Mucosa of descending colon (tissue), 3 donors: Measurements from ENCODE around the gene CPNE9. TPM values are rescaled to one million over a fixed set of nuclear protein-coding genes. Genes with fewer than 3 reads are reported as not detected.

ENCODE experiments used
- ATAC-seq: fragments of 200-7000 bp; cut with Tn5 transposase; one replicate; pipeline ENCODE4 v1.9.1; 2020; ENCODE audit warnings: mild to moderate bottlenecking, moderate library complexity
- DNase-seq, 3 donors: peaks; one replicate each; pipeline ENCODE4 v3.0.0-alpha.2; 2020
- H3K36me3 ChIP-seq: fragments of 200-600 bp; one replicate; pipeline ENCODE4 v1.8.0; 2021; ENCODE audit warnings: low read depth, mild to moderate bottlenecking
- H3K4me1 ChIP-seq: fragments of 200-600 bp; one replicate; pipeline ENCODE4 v1.8.0; 2021; ENCODE audit warnings: low read depth, mild to moderate bottlenecking
- H3K4me3 ChIP-seq: fragments of 200-600 bp; one replicate; pipeline ENCODE4 v1.8.0; 2021; ENCODE audit warnings: mild to moderate bottlenecking
- H3K9me3 ChIP-seq: fragments of 200-600 bp; one replicate; pipeline ENCODE4 v1.8.0; 2021; ENCODE audit warnings: mild to moderate bottlenecking
- CTCF ChIP-seq: fragments of 200-600 bp; IDR thresholded peaks from one replicate; pipeline ENCODE4 v1.8.0; 2022; ENCODE audit warnings: antibody characterized with exemption, mild to moderate bottlenecking
- intact Hi-C, 2 donors: fragments of 100-400 bp; cut with DNase I in 1 of 2; cut with micrococcal nuclease in 1 of 2; formaldehyde crosslinking; loops; one replicate each; pipeline versions ENCODE4 v1.11.0 to v1.11.1; 2022; cut with DNase I, micrococcal nuclease
- total RNA-seq, 3 donors: library from RNA; stranded (reverse); fragmentation: NEBNext Ultra II Directional in 2 of 3; extraction: Animal tissue kit (Norgen Biotek cat#: 25700) in 2 of 3; gene quantifications; one replicate each; pipeline versions ENCODE4 v1.2.1 to v1.2.4, GENCODE V29; 2021 to 2023
- donor health status: DM: no; HTN: no; CAD: no; lungs with moderate emphysema.
- donor health status: DM: no; HTN: no; CAD: no.
- donor health status: DM: no; HTN: yes; CAD: no.

Gene CPNE9
- total RNA-seq, 3 donors from 2014 or later = 0.70 TPM; not detected in 2

- Histone ChIP-seq H3K36me3 (no peaks in the 10 kb centered on the region), H3K9me3 (no peaks in the 10 kb centered on the region), H3K4me1 (no peaks in the 10 kb centered on the region), H3K4me3 (no peak overlapping the region)
- no peak for ATAC-seq
- no peak for TF ChIP-seq CTCF
- no peak for DNase-seq
- intact Hi-C loops = no loop called here
Measured at GRCh38 chr3:9698293-9698692, 5.3 kb upstream of the CPNE9 start.

- no peaks in the 10 kb centered on the region for H3K36me3 ChIP-seq
- ATAC-seq (no peak), DNase-seq (no peak)
- H3K4me3 ChIP-seq = no peak overlapping the region
- intact Hi-C loops = no loop called here
- no peak for TF ChIP-seq CTCF
- peaks cover 11% of the 10 kb centered on the region for H3K4me1 ChIP-seq
- no peaks in the 10 kb centered on the region for H3K9me3 ChIP-seq
Measured at GRCh38 chr3:9700536-9700935, 3.1 kb upstream of the CPNE9 start.

- intact Hi-C loops = no loop called here
- Histone ChIP-seq H3K9me3 (no peaks in the 10 kb centered on the region), H3K36me3 (no peaks in the 10 kb centered on the region), H3K4me1 (peaks cover 11% of the 10 kb centered on the region), H3K4me3 (no peak overlapping the region)
- TF ChIP-seq CTCF = no peak
- ATAC-seq = no peak
- no peak for DNase-seq
Measured at GRCh38 chr3:9701006-9701405, 2.6 kb upstream of the CPNE9 start.

- TF ChIP-seq CTCF = no peak
- intact Hi-C loops = no loop called here
- Histone ChIP-seq H3K9me3 (no peaks in the 10 kb centered on the region), H3K4me3 (no peak overlapping the region), H3K36me3 (no peaks in the 10 kb centered on the region), H3K4me1 (peaks cover 11% of the 10 kb centered on the region)
- ATAC-seq (no peak), DNase-seq (no peak)
Measured at GRCh38 chr3:9701711-9702110, 1.9 kb upstream of the CPNE9 start.

- no peak for DNase-seq
- H3K9me3 ChIP-seq = no peaks in the 10 kb centered on the region
- intact Hi-C loops = no loop called here
- no peak overlapping the region for H3K4me3 ChIP-seq
- H3K4me1 ChIP-seq = peaks cover 11% of the 10 kb centered on the region
- ATAC-seq = no peak
- no peak for TF ChIP-seq CTCF
- no peaks in the 10 kb centered on the region for H3K36me3 ChIP-seq
Measured at GRCh38 chr3:9703240-9703639, 393 bp upstream of the CPNE9 start.
